Gastrocnemius medialis (tissue), 4 donors: ENCODE measurements around the gene ASMTL.

ENCODE experiments used
- CTCF ChIP-seq, 5 experiments: fragments of 450-650 bp in 3 of 5; fragments of 200-600 bp in 2 of 5; sonication (generic) in 2 of 5; IDR thresholded peaks in 4 of 5; conservative IDR thresholded peaks in 1 of 5; 1 replicate in 4 of 5; 2 replicates in 1 of 5; pipeline ENCODE4 v1.5.1; 2016 to 2019; ENCODE audit warnings: antibody characterized with exemption in 5 of 5, mild to moderate bottlenecking in 3 of 5, moderate library complexity in 3 of 5
- POLR2A ChIP-seq, 2 donors: fragments of 450-650 bp; IDR thresholded peaks; one replicate each; pipeline ENCODE4 v1.6.1; 2017; ENCODE audit warnings: antibody characterized with exemption in 2 of 2, mild to moderate bottlenecking in 2 of 2, moderate library complexity in 2 of 2

- TF ChIP-seq CTCF (IDR thresholded peaks at IDR 0.05 in 4 of 5, conservative IDR thresholded peaks at IDR 0.05 in 1 of 5) (no peak), POLR2A (IDR thresholded peaks at IDR 0.05) (no peak)
Observed at GRCh38 chrX:1493877-1494510, 41.3 kb upstream of the ASMTL start.
